ENCODE data around the gene RBMS1.

The RBMS1 gene

DNA sequence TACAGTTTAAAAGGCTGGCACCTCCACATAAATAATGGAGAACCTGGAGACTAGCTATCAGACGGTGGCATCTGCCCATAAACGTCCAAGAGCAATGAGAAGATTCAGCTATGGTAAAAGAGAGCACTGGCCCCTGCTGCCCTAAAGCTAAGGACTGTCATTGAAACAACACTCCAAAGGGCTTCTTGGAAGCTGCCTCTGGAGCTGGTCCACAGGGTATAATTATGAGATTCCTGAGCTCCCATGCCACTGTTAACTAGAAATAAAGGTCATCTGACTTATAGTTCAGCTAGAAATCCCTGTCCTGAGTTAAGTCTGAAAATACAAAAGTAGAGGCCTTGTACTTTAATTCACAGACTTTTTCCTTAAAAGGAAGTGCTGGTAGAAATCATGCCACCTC, 39.9 kb upstream of the RBMS1 start:
- TF ChIP-seq, protein P1, sequence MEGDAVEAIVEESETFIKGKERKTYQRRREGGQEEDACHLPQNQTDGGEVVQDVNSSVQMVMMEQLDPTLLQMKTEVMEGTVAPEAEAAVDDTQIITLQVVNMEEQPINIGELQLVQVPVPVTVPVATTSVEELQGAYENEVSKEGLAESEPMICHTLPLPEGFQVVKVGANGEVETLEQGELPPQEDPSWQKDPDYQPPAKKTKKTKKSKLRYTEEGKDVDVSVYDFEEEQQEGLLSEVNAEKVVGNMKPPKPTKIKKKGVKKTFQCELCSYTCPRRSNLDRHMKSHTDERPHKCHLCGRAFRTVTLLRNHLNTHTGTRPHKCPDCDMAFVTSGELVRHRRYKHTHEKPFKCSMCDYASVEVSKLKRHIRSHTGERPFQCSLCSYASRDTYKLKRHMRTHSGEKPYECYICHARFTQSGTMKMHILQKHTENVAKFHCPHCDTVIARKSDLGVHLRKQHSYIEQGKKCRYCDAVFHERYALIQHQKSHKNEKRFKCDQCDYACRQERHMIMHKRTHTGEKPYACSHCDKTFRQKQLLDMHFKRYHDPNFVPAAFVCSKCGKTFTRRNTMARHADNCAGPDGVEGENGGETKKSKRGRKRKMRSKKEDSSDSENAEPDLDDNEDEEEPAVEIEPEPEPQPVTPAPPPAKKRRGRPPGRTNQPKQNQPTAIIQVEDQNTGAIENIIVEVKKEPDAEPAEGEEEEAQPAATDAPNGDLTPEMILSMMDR (IDR thresholded peaks at IDR 0.05; ENCODE audit: insufficient read depth, missing control alignments), result no peak
- FAIRE-seq (no peak), DNase-seq (ENCODE audit: insufficient read length, low spot score) (no peak)

DNA sequence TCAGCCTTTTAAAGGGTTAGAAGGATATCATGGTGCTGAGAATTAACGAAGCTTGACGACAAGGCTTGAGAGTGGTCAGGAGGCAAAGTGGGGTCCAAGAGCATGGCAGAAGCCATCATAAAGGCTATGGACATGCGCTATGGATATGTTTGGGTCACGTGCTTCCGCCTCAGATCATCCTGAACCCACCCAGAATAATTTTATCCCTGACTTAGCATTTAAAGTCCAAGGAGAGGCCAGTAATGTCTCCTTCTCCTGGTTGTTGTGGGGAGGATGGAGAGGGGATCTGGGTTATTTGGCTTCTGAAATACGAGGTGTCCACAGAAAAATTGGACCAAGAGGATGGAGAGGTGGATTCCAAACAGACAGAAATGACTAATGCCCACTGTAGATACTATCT, 38.8 kb upstream of the RBMS1 start:
- TF ChIP-seq, protein P1 (IDR thresholded peaks at IDR 0.05; ENCODE audit: insufficient read depth, missing control alignments), result no peak
- DNase-seq (ENCODE audit: insufficient read length, low spot score) (no peak), FAIRE-seq (no peak)

DNA sequence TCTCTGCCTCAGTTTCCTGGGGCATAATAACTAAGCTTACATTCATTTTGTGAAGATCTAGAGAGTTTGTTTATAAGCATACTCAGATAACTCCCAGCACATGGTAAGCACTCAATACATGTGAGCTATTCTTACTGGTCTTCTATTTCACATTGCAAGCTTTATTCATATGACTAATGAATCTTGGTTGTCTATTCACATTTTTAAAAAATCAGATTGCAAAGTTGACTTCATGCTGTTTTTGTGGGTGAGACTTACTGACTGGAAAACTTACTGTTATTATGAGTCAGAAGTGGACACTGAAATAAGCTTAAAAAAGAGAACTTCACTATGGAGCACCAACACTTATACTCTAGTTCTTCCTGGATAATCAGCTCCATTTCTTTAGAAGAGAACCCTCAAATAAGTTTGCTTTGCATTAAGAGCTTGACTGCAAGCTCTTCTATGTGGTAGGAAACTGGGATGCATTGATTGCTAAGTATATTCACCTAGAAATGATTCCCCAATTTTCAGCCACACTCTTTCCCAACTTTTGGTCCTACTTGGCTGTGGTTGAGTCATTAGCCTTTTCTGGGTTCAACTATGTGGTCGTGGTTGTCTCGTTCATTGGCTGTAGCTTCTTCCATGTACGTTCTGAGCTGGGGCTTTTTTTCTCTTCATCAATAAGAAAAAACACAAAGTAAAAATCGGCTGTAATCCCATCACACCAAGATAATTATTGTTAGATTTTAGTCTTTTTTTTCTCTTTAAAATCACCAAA, 29.5 kb upstream of the RBMS1 start:
- FAIRE-seq, result no peak
- TF ChIP-seq, protein P1 (IDR thresholded peaks at IDR 0.05; ENCODE audit: insufficient read depth, missing control alignments), result no peak
- DNase-seq (ENCODE audit: insufficient read length, low spot score), result no peak

DNA sequence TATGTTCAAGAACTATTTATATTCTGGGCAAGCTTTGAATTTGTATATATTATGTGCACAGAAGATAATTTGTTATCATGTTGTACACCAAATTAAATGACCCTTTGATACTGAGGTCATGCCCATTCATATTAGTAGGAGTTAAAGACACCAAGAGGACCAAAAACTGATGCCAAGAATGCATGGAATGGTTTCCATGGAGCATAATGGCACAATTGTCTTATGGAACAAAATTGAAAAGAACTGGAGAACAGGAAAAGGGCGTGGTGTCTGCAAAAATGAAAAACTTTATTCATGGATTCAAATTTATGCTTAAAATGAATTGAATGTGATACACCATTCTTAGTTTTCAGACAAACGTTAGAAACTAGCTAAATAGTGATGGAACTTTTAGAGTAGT, 24.1 kb upstream of the RBMS1 start:
- FAIRE-seq, result no peak
- TF ChIP-seq, protein P1 (IDR thresholded peaks at IDR 0.05; ENCODE audit: insufficient read depth, missing control alignments), result no peak

DNA sequence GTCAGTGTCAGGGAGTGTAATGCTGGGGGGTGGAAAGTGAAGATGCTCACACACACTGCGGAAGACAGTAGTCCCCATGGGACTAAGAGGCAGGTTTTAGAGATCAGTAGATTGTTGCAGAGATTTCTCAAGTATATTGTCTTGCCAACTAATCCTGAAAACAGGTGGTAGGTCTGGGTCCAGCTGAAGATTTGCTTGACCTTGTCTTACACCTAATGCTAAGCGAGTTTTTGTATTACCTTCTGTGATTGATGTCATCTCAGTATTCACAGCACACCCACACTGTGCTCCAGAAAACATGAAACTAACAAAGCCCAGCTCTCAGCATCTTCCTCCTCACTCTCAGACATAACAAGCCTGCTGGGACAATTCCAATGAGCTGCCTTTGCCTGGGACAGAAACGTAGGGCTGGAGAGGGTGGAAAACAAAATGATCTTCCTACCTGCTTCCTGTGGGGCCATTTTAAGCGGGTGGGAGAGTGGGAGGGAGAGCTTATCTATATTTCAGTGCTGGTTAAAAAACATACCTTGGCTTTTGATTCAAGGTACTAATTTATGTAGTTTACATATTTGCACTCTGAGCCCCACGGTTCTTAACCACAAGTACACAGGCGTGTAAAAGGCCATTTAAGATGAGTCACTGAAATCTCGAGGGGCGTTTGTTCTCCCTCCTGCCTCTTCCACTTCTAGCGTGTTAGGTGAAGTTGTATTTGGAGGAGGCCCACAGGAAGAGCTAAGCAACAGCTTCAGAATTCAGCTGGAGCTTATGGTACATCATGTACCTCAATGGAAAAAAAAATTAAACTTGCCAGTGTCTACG, 23.1 kb upstream of the RBMS1 start:
- DNase-seq (ENCODE audit: insufficient read length, low spot score) (no peak), FAIRE-seq (no peak)
- TF ChIP-seq, protein P1 (IDR thresholded peaks at IDR 0.05; ENCODE audit: insufficient read depth, missing control alignments), result no peak

More for the DNA sequence above, 24.1 kb upstream of the RBMS1 start:
- no peak for DNase-seq (ENCODE audit: insufficient read length, low spot score)

DNA sequence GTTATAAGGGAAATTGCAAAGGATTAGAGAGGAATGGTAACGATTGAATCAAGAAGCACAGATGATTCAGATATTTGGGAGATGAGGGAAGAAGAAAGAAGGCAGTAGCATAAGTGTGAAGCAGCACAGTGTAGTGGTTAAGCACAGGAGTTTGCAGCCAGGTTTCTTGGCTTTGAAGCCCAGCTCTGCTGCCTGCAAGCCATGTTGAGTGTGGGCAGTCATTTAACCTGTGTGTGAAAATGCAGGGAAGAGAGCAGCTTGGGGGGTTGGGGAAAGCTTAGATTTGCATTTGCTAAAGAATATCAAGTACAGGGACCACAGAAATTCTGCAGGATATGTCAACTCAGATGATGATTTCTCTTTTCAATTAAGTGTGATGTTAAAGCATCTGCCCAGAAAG, 21.5 kb upstream of the RBMS1 start:
- FAIRE-seq (no peak), DNase-seq (ENCODE audit: insufficient read length, low spot score) (no peak)
- TF ChIP-seq, protein P1 (IDR thresholded peaks at IDR 0.05; ENCODE audit: insufficient read depth, missing control alignments), result no peak

DNA sequence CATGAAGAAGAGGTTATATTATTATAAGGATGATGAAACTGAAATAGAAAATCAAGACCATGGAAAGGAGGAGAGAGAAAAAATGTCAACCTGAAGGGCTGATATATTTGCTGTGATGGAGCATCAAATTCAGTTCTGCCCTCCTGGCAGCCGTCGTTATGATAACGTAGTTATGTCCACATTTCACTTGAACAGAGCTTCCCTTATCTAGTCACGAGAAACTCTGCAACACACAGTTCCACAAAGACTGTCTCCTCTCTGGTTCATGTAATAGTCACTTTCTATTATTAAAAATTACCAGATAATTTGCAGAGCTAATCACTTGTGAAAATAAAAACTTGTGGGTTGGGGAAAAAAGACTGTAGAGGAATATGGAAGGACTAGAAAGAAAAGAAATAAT, 19.5 kb upstream of the RBMS1 start:
- DNase-seq (ENCODE audit: insufficient read length, low spot score) (no peak), FAIRE-seq (no peak)
- TF ChIP-seq, protein P1 (IDR thresholded peaks at IDR 0.05; ENCODE audit: insufficient read depth, missing control alignments), result no peak
